A549 (cell line): ENCODE measurements around the gene ACTA2. TPM values are rescaled to one million over a fixed set of nuclear protein-coding genes. Genes with fewer than 3 reads are reported as not detected.

Source experiments
- ATAC-seq, 2 experiments: fragments of 200-7000 bp in 1 of 2; fragments of >200 bp in 1 of 2; cut with Nextera tagmentation in 1 of 2; cut with Tn5 transposase in 1 of 2; 3 replicates each; pipeline versions ENCODE4 v1.8.0 to v1.9.1; 2018 to 2020; ENCODE audit warnings: mild to moderate bottlenecking in 1 of 2, moderate library complexity in 1 of 2
- CTCF ChIA-PET: fragments of 300-600 bp; sonication (Branson Sonifier 250); formaldehyde crosslinking; extraction: SDS; loops from one replicate; lab custom pipeline; 2021; ENCODE audit warnings: antibody characterized with exemption, inconsistent platforms; lab: Yijun Ruan, JAX
- POLR2A ChIA-PET: fragments of 350-600 bp; formaldehyde crosslinking; extraction: SDS; loops from one replicate; lab custom pipeline; 2021; ENCODE audit warnings: antibody characterized with exemption, inconsistent platforms; lab: Yijun Ruan, JAX
- DNase-seq, 2 experiments: peaks; one replicate each; pipeline versions ENCODE4 v3.0.0 to v3.0.0-alpha.2; 2011 to 2016; ENCODE audit warnings: low read depth in 1 of 2, low spot score in 1 of 2
- FAIRE-seq: peaks from 2 replicates; lab custom pipeline; 2011; peaks lifted over from hg19 to GRCh38; lab: Jason Lieb, UNC
- H3K27ac ChIP-seq, 2 experiments: fragments of >200 bp; sonication (Bioruptor Twin); formaldehyde crosslinking; 3 replicates each; pipeline ENCODE4 v1.5.1; 2016 to 2017
- H3K4me1 ChIP-seq: fragments of >200 bp; sonication (Bioruptor Twin); formaldehyde crosslinking; 3 replicates; pipeline ENCODE4 v1.6.1; 2016
- H3K4me2 ChIP-seq: fragments of >200 bp; sonication (Bioruptor Twin); formaldehyde crosslinking; 3 replicates; pipeline ENCODE4 v1.6.1; 2016
- H3K4me3 ChIP-seq: fragments of >200 bp; sonication (Bioruptor Twin); formaldehyde crosslinking; 3 replicates; pipeline ENCODE4 v1.5.1; 2016
- H3K9me3 ChIP-seq: fragments of >200 bp; sonication (Bioruptor Twin); formaldehyde crosslinking; 3 replicates; pipeline ENCODE4 v1.6.1; 2016
- BHLHE40 ChIP-seq: IDR thresholded peaks from 2 replicates; pipeline ENCODE4 v1.6.1; 2012; ENCODE audit warnings: low read depth, low read length, inconsistent platforms
- CBX2 ChIP-seq: fragments of 200-600 bp; sonication (generic); IDR thresholded peaks from 2 replicates; pipeline ENCODE4 v1.6.1; 2016; ENCODE audit warnings: low read depth, mild to moderate bottlenecking, borderline replicate concordance
- CBX8 ChIP-seq: fragments of 200-600 bp; sonication (generic); IDR thresholded peaks from 2 replicates; pipeline ENCODE4 v1.6.1; 2016
- CEBPB ChIP-seq, 2 experiments: fragments of >200 bp in 1 of 2; sonication (Bioruptor Twin) in 1 of 2; formaldehyde crosslinking in 1 of 2; IDR thresholded peaks; 2 replicates each; pipeline ENCODE4 v1.6.1; 2012 to 2016
- CHD2 ChIP-seq: fragments of 150-350 bp; IDR thresholded peaks from 2 replicates; pipeline ENCODE4 v1.6.1; 2014; ENCODE audit warnings: low read length; ENCODE audit not compliant: partially characterized antibody
- CHD4 ChIP-seq: fragments of 200-600 bp; sonication (generic); IDR thresholded peaks from 2 replicates; pipeline ENCODE4 v1.6.1; 2016; ENCODE audit warnings: antibody characterized with exemption, mild to moderate bottlenecking, borderline replicate concordance
- EHF ChIP-seq: fragments of 250-450 bp; sonication (Bioruptor Pico); IDR thresholded peaks from 2 replicates; pipeline ENCODE4 v1.5.0; 2020; ENCODE audit warnings: mild to moderate bottlenecking
- ELK1 ChIP-seq: fragments of 150-350 bp; IDR thresholded peaks from 2 replicates; pipeline ENCODE4 v1.6.1; 2014; ENCODE audit warnings: low read depth, mild to moderate bottlenecking, low read length
- ESRRA ChIP-seq: fragments of 150-350 bp; IDR thresholded peaks from 2 replicates; pipeline ENCODE4 v1.6.1; 2014; ENCODE audit warnings: mild to moderate bottlenecking, low read length, borderline replicate concordance
- FOSB ChIP-seq: fragments of 250-450 bp; sonication (Bioruptor Pico); IDR thresholded peaks from 2 replicates; pipeline ENCODE4 v1.5.0; 2020; ENCODE audit warnings: mild to moderate bottlenecking, moderate library complexity
- HDAC2 ChIP-seq: fragments of 200-600 bp; sonication (generic); IDR thresholded peaks from 2 replicates; pipeline ENCODE4 v1.6.1; 2016
- HEYL ChIP-seq: fragments of 250-450 bp; sonication (Bioruptor Pico); IDR thresholded peaks from 2 replicates; pipeline ENCODE4 v1.8.0; 2021; ENCODE audit warnings: mild to moderate bottlenecking, moderate library complexity
- HMGXB4 ChIP-seq: fragments of 250-450 bp; sonication (Bioruptor Pico); IDR thresholded peaks from 2 replicates; pipeline ENCODE4 v1.5.0; 2021; ENCODE audit warnings: mild to moderate bottlenecking, moderate library complexity, borderline replicate concordance
- HOXA7 ChIP-seq: fragments of 250-450 bp; sonication (Bioruptor Pico); IDR thresholded peaks from 2 replicates; pipeline ENCODE4 v1.5.0; 2020; ENCODE audit warnings: mild to moderate bottlenecking, moderate library complexity
- HOXB13 ChIP-seq: fragments of 250-450 bp; sonication (Bioruptor Pico); IDR thresholded peaks from 2 replicates; pipeline ENCODE4 v1.5.0; 2020; ENCODE audit warnings: low read depth, mild to moderate bottlenecking, moderate library complexity
- HOXB5 ChIP-seq: fragments of 250-450 bp; sonication (Bioruptor Pico); IDR thresholded peaks from 2 replicates; pipeline ENCODE4 v1.5.0; 2020; ENCODE audit warnings: mild to moderate bottlenecking, moderate library complexity
- KDM1A ChIP-seq: fragments of 200-600 bp; sonication (generic); IDR thresholded peaks from 2 replicates; pipeline ENCODE4 v1.6.1; 2016; ENCODE audit warnings: low read depth, mild to moderate bottlenecking
- KDM5A ChIP-seq: fragments of 200-600 bp; sonication (generic); IDR thresholded peaks from 2 replicates; pipeline ENCODE4 v1.6.1; 2016; ENCODE audit warnings: antibody characterized with exemption, mild to moderate bottlenecking
- MAFK ChIP-seq: fragments of 450-650 bp; IDR thresholded peaks from 2 replicates; pipeline ENCODE4 v1.6.1; 2014; ENCODE audit not compliant: partially characterized antibody
- MAZ ChIP-seq: fragments of 150-350 bp; IDR thresholded peaks from 2 replicates; pipeline ENCODE4 v1.6.1; 2014; ENCODE audit warnings: antibody characterized with exemption, low read depth, low read length, borderline replicate concordance
- MYC ChIP-seq: IDR thresholded peaks from 2 replicates; pipeline ENCODE4 v1.6.1; 2012; ENCODE audit warnings: mild to moderate bottlenecking, inconsistent platforms, low read length, improper control_type of control experiment, borderline replicate concordance
- NR3C1 ChIP-seq: fragments of >200 bp; sonication (Bioruptor Twin); formaldehyde crosslinking; IDR thresholded peaks from 3 replicates; pipeline ENCODE4 v1.6.1; 2017
- RNF2 ChIP-seq: fragments of 200-600 bp; sonication (generic); IDR thresholded peaks from 2 replicates; pipeline ENCODE4 v1.6.1; 2016; ENCODE audit warnings: low read depth, mild to moderate bottlenecking, antibody characterized with exemption, moderate library complexity, borderline replicate concordance
- SMC3 ChIP-seq: fragments of >200 bp; sonication (Bioruptor Twin); formaldehyde crosslinking; IDR thresholded peaks from 3 replicates; pipeline ENCODE4 v1.6.1; 2018; ENCODE audit warnings: inconsistent platforms
- TFCP2L1 ChIP-seq: fragments of 250-450 bp; sonication (Bioruptor Pico); IDR thresholded peaks from 2 replicates; pipeline ENCODE4 v1.5.0; 2021; ENCODE audit warnings: mild to moderate bottlenecking
- ZC3H11A ChIP-seq: fragments of 450-650 bp; IDR thresholded peaks from 2 replicates; pipeline ENCODE4 v1.6.1; 2014; ENCODE audit warnings: antibody characterized with exemption, mild to moderate bottlenecking
- ZFP36 ChIP-seq: fragments of 450-650 bp; IDR thresholded peaks from 2 replicates; pipeline ENCODE4 v1.6.1; 2014; ENCODE audit warnings: borderline replicate concordance; ENCODE audit not compliant: partially characterized antibody
- ZSCAN20 ChIP-seq: fragments of 250-450 bp; sonication (Bioruptor Pico); IDR thresholded peaks from 2 replicates; pipeline ENCODE4 v1.8.0; 2022; ENCODE audit warnings: mild to moderate bottlenecking, moderate library complexity
- WGBS: methylation state at CpG from one replicate; pipeline ENCODE4 v1.1.6; 2017; ENCODE audit errors: missing lambda C conversion rate; 5-methylcytosine and 5-hydroxymethylcytosine counted together
- polyA plus RNA-seq, 4 experiments: library from polyadenylated mRNA; depleted of rRNA in 3 of 4; stranded (reverse); fragments of >200 nt; fragmentation: RNase III in 1 of 4; extraction: RNeasy Plus Mini Kit Qiagen cat#74134 plus additional on column Dnase treatment in 1 of 4; gene quantifications; 2 replicates in 3 of 4; 3 replicates in 1 of 4; pipeline ENCODE4 v1.2.3, GENCODE V29; 2011 to 2017
- TF ChIP-seq, protein P1 (sequence below): fragments of 450-650 bp; IDR thresholded peaks from 2 replicates; pipeline ENCODE4 v1.6.1; 2014; ENCODE audit warnings: antibody characterized with exemption

The ACTA2 gene
- polyA plus RNA-seq, 2 of the 4 experiments (the other 2 are of a cell fraction), result 15.0 to 25.9 TPM

GRCh38 chr10:88911116-88911515, 41.5 kb downstream of the ACTA2 start:
- 85% methylated on average over 1 of the region's 1 CpG for WGBS

GRCh38 chr10:88908194-88908593, 44.4 kb downstream of the ACTA2 start:
- ATAC-seq, result no peak
- Histone ChIP-seq H3K9me3 (no peaks in the 10 kb centered on the region), H3K4me2 (no peak overlapping the region), H3K4me1 (no peaks in the 10 kb centered on the region), H3K27ac (no peak overlapping the region), H3K4me3 (no peak overlapping the region)
- WGBS, result 83% methylated on average over 4 of the region's 4 CpGs
- POLR2A ChIA-PET, result no interaction called here
- TF ChIP-seq CHD4 (no peak), HMGXB4 (CRISPR knock-in tag) (no peak)
- CTCF ChIA-PET, result interaction anchor here (0.9 to 4.8 kb wide), 4 partner anchors 25 to 121 kb away, joined by 3 to 21 read pairs (median 4); no protein-coding TSS in a partner anchor
- FAIRE-seq, result peak; percentile 84
- no peak for DNase-seq

More at GRCh38 chr10:88911116-88911515, 41.5 kb downstream of the ACTA2 start:
- TF ChIP-seq ESRRA (no peak), MAZ (no peak), HOXB13 (no peak), CBX2 (no peak), CBX8 (no peak), EHF (no peak), HOXA7 (CRISPR knock-in tag) (no peak), HDAC2 (no peak), MAFK (no peak), SMC3 (no peak), CEBPB (IDR thresholded peaks at IDR 0.05) (no peak), BHLHE40 (no peak), KDM5A (no peak)
- peaks cover 6% of the 10 kb centered on the region; the same call in 1 of the 3 replicates for H3K4me1 ChIP-seq
- DNase-seq, result no peak
- no peaks in the 10 kb centered on the region for H3K9me3 ChIP-seq
- FAIRE-seq, result peak; percentile 18
- no peak for ATAC-seq
- POLR2A ChIA-PET, result no interaction called here
- CTCF ChIA-PET, result interaction anchor here (1.0 to 1.9 kb wide), 3 partner anchors 22 to 75 kb away, joined by 3 to 7 read pairs (median 6); no protein-coding TSS in a partner anchor
- H3K4me2 ChIP-seq, result no peak overlapping the region
- H3K4me3 ChIP-seq, result no peak overlapping the region
- H3K27ac ChIP-seq, result no peak overlapping the region

GRCh38 chr10:88906921-88907320, 45.7 kb downstream of the ACTA2 start:
- 91% methylated on average over 1 of the region's 1 CpG for WGBS
- TF ChIP-seq, protein P1, sequence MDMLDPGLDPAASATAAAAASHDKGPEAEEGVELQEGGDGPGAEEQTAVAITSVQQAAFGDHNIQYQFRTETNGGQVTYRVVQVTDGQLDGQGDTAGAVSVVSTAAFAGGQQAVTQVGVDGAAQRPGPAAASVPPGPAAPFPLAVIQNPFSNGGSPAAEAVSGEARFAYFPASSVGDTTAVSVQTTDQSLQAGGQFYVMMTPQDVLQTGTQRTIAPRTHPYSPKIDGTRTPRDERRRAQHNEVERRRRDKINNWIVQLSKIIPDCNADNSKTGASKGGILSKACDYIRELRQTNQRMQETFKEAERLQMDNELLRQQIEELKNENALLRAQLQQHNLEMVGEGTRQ, result no peak
- TF ChIP-seq NR3C1 (no peak), HOXB5 (CRISPR knock-in tag) (no peak), MYC (no peak), HOXB13 (no peak), ZFP36 (no peak), ZC3H11A (no peak), HEYL (no peak), RNF2 (no peak), TFCP2L1 (CRISPR knock-in tag) (no peak), ELK1 (no peak), HDAC2 (no peak), CHD2 (no peak), MAFK (no peak), FOSB (CRISPR knock-in tag) (no peak), ZSCAN20 (CRISPR knock-in tag) (no peak), KDM1A (no peak)
- POLR2A ChIA-PET, result interaction anchor here (1.1 to 1.3 kb wide), 2 partner anchors 27 to 84 kb away, joined by 3 to 4 read pairs; partner anchors contain the start of genes FAS and STAMBPL1
- CTCF ChIA-PET, result interaction anchor here (1.1 to 4.8 kb wide), 3 partner anchors 11 to 70 kb away, joined by 3 to 21 read pairs (median 3); no protein-coding TSS in a partner anchor
- Histone ChIP-seq H3K4me1 (no peaks in the 10 kb centered on the region), H3K4me3 (no peak overlapping the region), H3K27ac (no peak overlapping the region), H3K4me2 (no peak overlapping the region), H3K9me3 (no peaks in the 10 kb centered on the region)
- ATAC-seq (no peak), DNase-seq (no peak), FAIRE-seq (no peak)
